K562 (cell line): ENCODE data around the gene CPED1. TPM values are rescaled to one million over a fixed set of nuclear protein-coding genes. Genes with fewer than 3 reads are reported as not detected.

Source experiments
- ARHGAP35 ChIP-seq: fragments of 450-650 bp; IDR thresholded peaks from 2 replicates; pipeline ENCODE4 v1.6.1; 2018; ENCODE audit not compliant: partially characterized antibody
- ATF2 ChIP-seq: sonication (generic); formaldehyde crosslinking; IDR thresholded peaks from 2 replicates; pipeline ENCODE4 v1.8.1; 2022; ENCODE audit warnings: missing genetic modification reagents
- C11orf30 ChIP-seq: fragments of 450-650 bp; IDR thresholded peaks from 2 replicates; pipeline ENCODE4 v1.6.1; 2016; ENCODE audit warnings: low read depth, mild to moderate bottlenecking
- CCAR2 ChIP-seq: fragments of 200-400 bp; formaldehyde crosslinking; IDR thresholded peaks from 2 replicates; pipeline ENCODE4 v1.6.1; 2017; ENCODE audit warnings: mild to moderate bottlenecking, low read depth, low read length
- DACH1 ChIP-seq: fragments of 450-650 bp; IDR thresholded peaks from 2 replicates; pipeline ENCODE4 v1.6.1; 2018; ENCODE audit not compliant: partially characterized antibody
- FOXP1 ChIP-seq: sonication (generic); formaldehyde crosslinking; IDR thresholded peaks from 2 replicates; pipeline ENCODE4 v1.8.0; 2022; ENCODE audit warnings: mild to moderate bottlenecking, missing genetic modification reagents
- HDAC6 ChIP-seq: IDR thresholded peaks from 2 replicates; pipeline ENCODE4 v1.6.1; 2012; ENCODE audit warnings: low read depth, mild to moderate bottlenecking, control low read depth, inconsistent platforms, low read length, moderate library complexity
- HES1 ChIP-seq: fragments of 450-650 bp; IDR thresholded peaks from 2 replicates; pipeline ENCODE4 v1.6.1; 2016; ENCODE audit warnings: low read depth, mild to moderate bottlenecking, moderate library complexity
- MBD2 ChIP-seq: sonication (generic); IDR thresholded peaks from 2 replicates; pipeline ENCODE4 v1.6.1; 2016; ENCODE audit warnings: low read depth, borderline replicate concordance
- MEF2A ChIP-seq: IDR thresholded peaks from 2 replicates; pipeline ENCODE4 v1.6.1; 2011; ENCODE audit warnings: low read depth, mild to moderate bottlenecking, low read length, moderate library complexity; ENCODE audit not compliant: control insufficient read depth
- PHF21A ChIP-seq: fragments of 450-650 bp; IDR thresholded peaks from 2 replicates; pipeline ENCODE4 v1.6.1; 2017; ENCODE audit warnings: low read depth, borderline replicate concordance
- POLR2G ChIP-seq: fragments of 200-400 bp; formaldehyde crosslinking; IDR thresholded peaks from 2 replicates; pipeline ENCODE4 v1.6.1; 2017; ENCODE audit warnings: low read depth, mild to moderate bottlenecking, antibody characterized with exemption, low read length, moderate library complexity
- RB1 ChIP-seq: fragments of 450-650 bp; IDR thresholded peaks from 2 replicates; pipeline ENCODE4 v1.6.1; 2017; ENCODE audit warnings: low read depth, mild to moderate bottlenecking
- RFX7 ChIP-seq: fragments of 250-450 bp; sonication (Bioruptor Pico); IDR thresholded peaks from 2 replicates; pipeline ENCODE4 v1.5.1; 2021; ENCODE audit warnings: mild to moderate bottlenecking
- RNF2 ChIP-seq: sonication (generic); IDR thresholded peaks from 2 replicates; pipeline ENCODE4 v1.6.1; 2016
- SP2 ChIP-seq: IDR thresholded peaks from 2 replicates; pipeline ENCODE4 v1.6.1; 2011; ENCODE audit warnings: mild to moderate bottlenecking, low read depth, low read length, moderate library complexity; ENCODE audit not compliant: poor library complexity, severe bottlenecking; ENCODE audit errors: extremely low read depth
- SRF ChIP-seq, 2 experiments: fragments of 250-450, 450-650 bp in 1 of 2; sonication (Bioruptor Pico) in 1 of 2; sonication (generic) in 1 of 2; formaldehyde crosslinking; IDR thresholded peaks; 2 replicates each; pipeline versions ENCODE4 v1.5.0 to v1.5.1; 2020 to 2022; ENCODE audit warnings: mild to moderate bottlenecking in 1 of 2, missing genetic modification reagents in 1 of 2
- XRCC3 ChIP-seq: fragments of 450-650 bp; IDR thresholded peaks from 2 replicates; pipeline ENCODE4 v1.6.1; 2017; ENCODE audit warnings: mild to moderate bottlenecking, moderate library complexity
- ZNF175 ChIP-seq: fragments of 200-800 bp; sonication (Bioruptor generic); IDR thresholded peaks from 2 replicates; pipeline ENCODE4 v1.6.1; 2016; ENCODE audit warnings: low read depth, mild to moderate bottlenecking, missing genetic modification characterization, missing compliant biosample characterization
- ZNF561 ChIP-seq: fragments of 450-650 bp; formaldehyde crosslinking; conservative IDR thresholded peaks from 2 replicates; pipeline ENCODE4 v1.4.0; 2020; ENCODE audit warnings: mild to moderate bottlenecking, moderate library complexity
- ZNF695 ChIP-seq: fragments of 450-650 bp; formaldehyde crosslinking; IDR thresholded peaks from 2 replicates; pipeline ENCODE4 v1.4.0; 2020; ENCODE audit warnings: mild to moderate bottlenecking, moderate library complexity
- polyA plus RNA-seq, 8 experiments: library from polyadenylated mRNA; depleted of rRNA in 4 of 8; stranded (reverse) in 5 of 8; unstranded in 3 of 8; fragments of >200 nt; fragmentation: Nextera tagmentation in 2 of 8; fragmentation: Illumina TruSeq in 1 of 8; extraction: Ambion mirVana in 2 of 8; extraction: Trizol in 1 of 8; gene quantifications; 2 replicates each; pipeline versions ENCODE4 v1.2.1 to v1.2.3, GENCODE V29; 2011 to 2014; ENCODE audit warnings: inconsistent platforms in 1 of 8, missing spikeins in 1 of 8
- total RNA-seq, 7 experiments: library from RNA; depleted of rRNA in 6 of 7; stranded (reverse); fragments of >200 nt in 6 of 7; fragmentation: Illumina TruSeq in 2 of 7; extraction: Trizol in 2 of 7; gene quantifications; 2 replicates each; pipeline versions ENCODE4 v1.2.1 to v1.2.3, GENCODE V29; 2011 to 2021; ENCODE audit warnings: low replicate concordance in 1 of 7
- TF ChIP-seq, protein P1 (sequence below): fragments of 250-450 bp; sonication (Bioruptor Pico); IDR thresholded peaks from 2 replicates; pipeline ENCODE4 v1.5.0; 2020; ENCODE audit warnings: mild to moderate bottlenecking

CPED1 gene
- total and polyA plus RNA-seq, 9 of the 15 experiments (the other 6 are each of a cell fraction or from before 2014, with no cell fraction given): 195 to 393 (median 290) TPM

- TF ChIP-seq, protein P1, sequence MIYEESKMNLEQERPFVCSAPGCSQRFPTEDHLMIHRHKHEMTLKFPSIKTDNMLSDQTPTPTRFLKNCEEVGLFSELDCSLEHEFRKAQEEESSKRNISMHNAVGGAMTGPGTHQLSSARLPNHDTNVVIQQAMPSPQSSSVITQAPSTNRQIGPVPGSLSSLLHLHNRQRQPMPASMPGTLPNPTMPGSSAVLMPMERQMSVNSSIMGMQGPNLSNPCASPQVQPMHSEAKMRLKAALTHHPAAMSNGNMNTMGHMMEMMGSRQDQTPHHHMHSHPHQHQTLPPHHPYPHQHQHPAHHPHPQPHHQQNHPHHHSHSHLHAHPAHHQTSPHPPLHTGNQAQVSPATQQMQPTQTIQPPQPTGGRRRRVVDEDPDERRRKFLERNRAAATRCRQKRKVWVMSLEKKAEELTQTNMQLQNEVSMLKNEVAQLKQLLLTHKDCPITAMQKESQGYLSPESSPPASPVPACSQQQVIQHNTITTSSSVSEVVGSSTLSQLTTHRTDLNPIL (CRISPR knock-in tag): 0 out of 2 replicates have a peak, but pooled peaks have one; percentile 78
- TF ChIP-seq RB1 (no peak), MEF2A (peak; percentile 51), RNF2 (peak; percentile 99), ZNF695 (CRISPR knock-in tag) (no peak), MBD2 (peak; percentile 95), RFX7 (no peak), PHF21A (no peak), ARHGAP35 (no peak), FOXP1 (no peak), HES1 (peak; percentile 93), SP2 (no peak), ATF2 (CRISPR knock-in tag) (no peak), POLR2G (no peak), SRF (CRISPR knock-in tag; IDR thresholded peaks at IDR 0.05) (peak in 1 of 2 experiments; percentile 16; a peak in 1 of 4 replicates), XRCC3 (no peak), ZNF561 (CRISPR knock-in tag) (no peak), C11orf30 (peak; percentile 90), DACH1 (no peak), CCAR2 (no peak), HDAC6 (no peak), ZNF175 (CRISPR knock-in tag) (peak; percentile 89)
Observed at GRCh38 chr7:121038717-121039509, 50.4 kb downstream of the CPED1 start (continued).
